UCSD-AML1 (cell line): ENCODE data around the gene DAO.
"Not testable (repeated sequence)": the region's sequence is repeated elsewhere in the genome, so short reads cannot be mapped to it uniquely, and the experiment has no call there.

Experiments used
- DNase-seq: peaks from one replicate; lab custom pipeline; 2025; ENCODE audit not compliant: unreplicated experiment; lab: John Stamatoyannopoulos, UW

DAO gene

GRCh38 chr12:108849660-108850059, 30.2 kb upstream of the DAO start:
- no peak for DNase-seq

GRCh38 chr12:108850854-108851573, 28.9 kb upstream of the DAO start:
- peak; percentile 50 for DNase-seq

DNA sequence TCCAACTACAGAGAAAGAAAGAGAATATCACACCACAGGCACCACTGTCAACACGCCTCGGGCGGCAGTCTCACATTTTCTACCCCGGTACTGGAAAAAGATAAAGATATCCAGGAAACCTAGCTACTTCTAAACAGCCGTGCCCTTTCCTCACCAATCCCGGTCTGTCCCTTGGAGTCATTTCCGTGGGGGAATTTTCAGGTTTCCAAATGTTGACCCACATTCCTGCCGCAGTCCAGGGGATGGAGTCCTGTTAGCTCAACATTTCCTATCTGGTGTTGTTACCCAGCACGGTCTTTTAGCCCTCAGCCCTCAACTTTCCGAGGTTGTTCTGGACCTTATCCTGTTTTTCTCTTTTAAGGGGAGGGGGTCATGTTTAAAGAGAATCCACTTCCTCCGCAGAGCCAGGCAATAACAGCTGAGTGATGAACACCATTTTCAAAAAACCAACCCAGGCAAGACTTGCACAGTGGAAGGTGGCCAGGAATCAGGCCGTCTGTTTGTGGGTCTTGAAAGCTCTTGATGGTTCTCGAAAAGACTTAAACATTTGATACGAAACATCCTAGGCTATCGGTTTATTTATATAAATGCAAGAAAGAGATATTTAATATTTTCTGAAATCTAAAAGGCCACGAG, 27.1 kb upstream of the DAO start:
- no peak for DNase-seq

GRCh38 chr12:108853426-108853825, 26.5 kb upstream of the DAO start:
- no peak for DNase-seq

GRCh38 chr12:108853981-108854446, 25.9 kb upstream of the DAO start:
- DNase-seq: no peak

GRCh38 chr12:108854451-108855283, 25.2 kb upstream of the DAO start:
- DNase-seq: peak; percentile 31

DNA sequence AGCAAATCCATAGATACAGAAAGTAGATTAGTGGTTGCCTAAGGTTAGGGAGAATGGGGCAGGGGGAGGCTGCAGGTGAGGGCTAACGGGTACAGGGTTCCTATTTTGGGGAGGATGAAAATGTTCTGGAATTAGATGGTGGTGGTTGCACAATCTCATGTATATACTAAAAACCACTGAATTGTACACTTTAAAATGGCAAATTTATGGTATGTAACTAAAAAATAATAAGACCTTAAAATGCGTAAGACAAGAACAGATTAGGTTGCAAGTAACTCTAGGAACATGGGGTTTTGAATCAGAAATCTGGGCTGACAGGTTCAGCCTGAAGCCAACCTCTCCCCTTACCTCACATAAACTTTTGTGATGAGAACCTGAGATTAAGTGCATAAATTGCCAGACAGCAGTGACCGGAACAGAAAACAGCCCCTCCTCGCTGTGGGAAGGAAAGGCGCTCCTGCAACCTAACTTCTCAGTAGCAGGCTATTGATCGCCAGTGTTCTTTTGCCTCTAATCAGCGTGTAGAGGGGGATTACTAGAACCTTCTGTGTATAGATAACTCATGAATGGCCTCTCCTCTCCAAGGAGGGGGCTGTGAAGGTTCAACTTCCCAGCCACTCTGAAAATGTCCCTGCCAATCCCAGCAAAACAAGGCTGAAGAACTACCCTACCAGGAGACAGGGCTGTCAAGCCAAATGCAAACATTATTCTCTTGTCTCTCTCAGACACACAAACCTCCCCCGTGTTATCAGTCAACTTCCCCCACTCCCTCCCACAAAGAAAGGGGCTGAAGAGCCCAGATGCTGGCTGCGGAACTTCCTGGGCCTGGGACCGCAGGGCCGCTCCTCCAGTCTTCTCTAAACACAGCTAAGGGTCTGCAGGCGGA, 24.4 kb upstream of the DAO start:
- peak; percentile 72 for DNase-seq

GRCh38 chr12:108856170-108856427, 23.8 kb upstream of the DAO start:
- no peak for DNase-seq

DNA sequence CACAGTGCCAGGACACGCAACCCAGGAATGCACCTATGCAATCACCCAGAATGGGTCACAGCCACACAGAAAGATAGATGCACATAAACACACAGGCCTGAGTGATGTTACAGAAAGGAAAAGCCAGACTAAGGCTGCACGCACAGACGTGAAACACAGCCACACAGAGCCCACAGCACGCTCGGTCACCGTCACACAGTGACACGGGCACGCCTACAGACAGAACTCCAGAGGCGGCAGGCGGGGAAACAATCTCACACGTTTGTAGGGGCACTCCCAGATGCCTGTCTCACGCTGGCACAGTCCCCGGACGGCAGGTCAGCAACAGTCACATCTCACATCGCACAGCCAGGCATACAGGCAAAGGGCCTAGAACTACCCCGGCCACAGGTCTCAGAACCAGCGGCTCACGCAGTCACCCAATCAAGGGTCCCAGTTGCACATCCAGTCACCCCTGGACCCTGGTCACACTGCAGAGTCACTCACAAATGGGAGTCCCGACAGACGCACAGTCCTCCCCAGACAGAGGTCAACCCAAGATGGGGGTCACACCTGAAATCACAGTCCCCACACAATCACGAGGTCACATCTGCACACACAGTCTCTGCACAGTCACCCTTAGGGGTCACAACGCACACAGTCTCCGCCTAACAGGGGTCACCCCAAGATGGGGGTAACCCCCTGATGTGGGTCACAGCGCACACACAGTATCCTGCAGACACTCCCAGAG, 23.3 kb upstream of the DAO start:
- peak; percentile 62 for DNase-seq

GRCh38 chr12:108857158-108857407, 22.8 kb upstream of the DAO start:
- DNase-seq: no peak

DNA sequence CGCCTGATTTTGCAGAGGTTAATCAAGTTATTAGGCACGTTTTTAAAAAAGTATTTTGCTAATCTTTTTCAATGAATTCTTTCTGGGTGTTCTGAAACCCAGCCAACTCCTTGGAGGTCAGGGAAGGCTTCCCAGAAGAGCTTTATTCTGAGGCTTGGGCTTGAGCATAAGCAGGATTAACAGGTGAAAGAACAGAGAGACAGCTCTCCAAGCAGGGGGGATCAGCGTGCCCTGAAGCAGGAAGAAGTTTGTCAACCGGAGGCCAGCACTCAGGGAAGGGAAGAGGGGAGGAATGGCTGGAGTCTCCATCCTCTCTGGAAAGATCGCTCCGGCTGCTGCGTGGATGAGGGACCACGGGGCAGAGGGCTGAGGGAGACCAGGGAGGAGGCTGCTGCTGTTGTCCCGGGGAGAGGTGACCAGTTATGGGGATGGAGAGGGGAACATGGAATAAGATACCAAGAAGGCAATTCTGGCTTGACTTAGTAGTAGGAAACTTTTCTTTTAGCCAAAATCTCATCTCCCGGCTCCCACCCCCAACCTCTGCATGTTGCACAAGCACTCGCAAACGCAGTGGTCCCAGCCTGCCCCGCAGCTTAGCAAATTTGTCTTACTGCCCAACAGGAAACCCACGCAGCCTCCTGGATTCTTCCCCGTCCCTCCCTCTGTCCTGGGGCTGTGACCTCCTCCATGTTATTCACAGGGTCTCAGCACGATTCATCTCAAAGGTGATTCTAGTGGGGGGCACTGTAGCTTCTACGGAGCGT, 21.4 kb upstream of the DAO start:
- no peak for DNase-seq

DNA sequence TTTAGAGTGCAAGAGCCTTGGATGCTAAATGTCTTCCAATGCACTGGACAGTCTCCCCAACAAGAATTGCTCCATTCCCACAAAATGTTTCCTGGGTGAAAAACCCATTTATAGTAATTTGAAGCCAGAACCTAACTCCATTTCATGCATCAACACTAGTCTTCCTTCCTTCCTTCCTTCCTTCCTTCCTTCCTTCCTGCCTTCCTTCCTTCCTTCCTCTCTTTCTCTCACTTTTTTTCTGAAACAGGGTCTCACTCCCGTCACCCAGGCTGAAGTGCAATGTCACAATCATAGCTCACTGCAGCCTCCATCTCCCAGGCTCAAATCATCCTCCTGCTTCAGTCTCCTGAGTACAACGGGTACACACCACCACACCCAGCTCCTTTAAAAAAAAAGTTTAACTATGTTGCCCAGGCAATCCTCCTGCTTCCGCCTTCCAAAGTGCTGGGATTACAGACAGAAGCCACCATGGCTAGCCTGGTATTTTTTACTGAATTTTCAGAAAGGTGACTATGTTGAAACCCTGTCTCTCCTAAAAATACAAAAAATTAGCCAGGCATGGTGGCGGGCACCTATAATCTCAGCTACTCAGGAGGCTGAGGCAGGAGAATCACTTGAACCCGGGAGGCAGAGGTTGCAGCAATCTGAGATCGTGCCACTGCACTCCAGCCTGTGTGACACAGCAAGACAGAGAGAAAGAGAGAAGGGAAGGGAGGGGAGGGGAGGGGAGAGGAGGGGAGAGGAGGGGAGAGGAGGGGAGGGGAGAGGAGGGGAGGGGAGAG, 20.6 kb upstream of the DAO start:
- not testable (repeated sequence) for DNase-seq

DNA sequence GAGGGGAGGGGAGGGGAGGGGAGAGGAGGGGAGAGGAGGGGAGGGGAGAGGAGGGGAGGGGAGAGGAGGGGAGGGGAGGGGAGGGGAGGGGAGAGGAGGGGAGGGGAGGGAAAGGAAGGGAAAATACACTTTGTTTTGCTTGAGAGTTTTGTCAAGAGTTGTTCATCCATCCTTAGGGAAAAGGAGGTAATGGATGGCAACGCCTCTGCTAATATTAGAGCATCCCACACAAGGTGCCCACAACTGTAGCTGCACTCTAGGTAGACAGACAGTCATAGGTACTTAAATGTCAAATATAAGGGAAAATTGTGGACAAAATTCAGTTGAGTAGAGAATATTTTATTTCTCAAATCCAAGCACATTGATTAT, 20.0 kb upstream of the DAO start:
- DNase-seq: no peak

DNA sequence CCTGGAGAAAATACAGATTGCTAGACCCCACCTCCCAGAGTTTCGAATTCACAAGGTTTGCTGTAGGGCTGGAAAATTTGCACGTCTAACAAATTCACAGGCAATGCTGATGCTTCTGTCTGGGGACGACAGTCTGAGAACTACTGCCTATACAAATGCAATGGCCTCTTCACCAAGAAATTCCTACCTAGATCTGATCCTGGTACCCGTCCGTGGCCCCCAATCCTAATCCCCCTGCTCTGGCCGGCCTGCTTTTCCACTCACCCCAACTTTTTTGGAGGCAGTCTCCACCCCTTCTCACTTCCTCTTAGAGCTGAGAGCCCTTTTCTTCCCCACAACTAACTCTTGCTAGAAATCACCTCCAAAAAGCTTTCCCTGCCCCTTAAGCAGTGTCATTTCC, 19.4 kb upstream of the DAO start:
- no peak for DNase-seq

DNA sequence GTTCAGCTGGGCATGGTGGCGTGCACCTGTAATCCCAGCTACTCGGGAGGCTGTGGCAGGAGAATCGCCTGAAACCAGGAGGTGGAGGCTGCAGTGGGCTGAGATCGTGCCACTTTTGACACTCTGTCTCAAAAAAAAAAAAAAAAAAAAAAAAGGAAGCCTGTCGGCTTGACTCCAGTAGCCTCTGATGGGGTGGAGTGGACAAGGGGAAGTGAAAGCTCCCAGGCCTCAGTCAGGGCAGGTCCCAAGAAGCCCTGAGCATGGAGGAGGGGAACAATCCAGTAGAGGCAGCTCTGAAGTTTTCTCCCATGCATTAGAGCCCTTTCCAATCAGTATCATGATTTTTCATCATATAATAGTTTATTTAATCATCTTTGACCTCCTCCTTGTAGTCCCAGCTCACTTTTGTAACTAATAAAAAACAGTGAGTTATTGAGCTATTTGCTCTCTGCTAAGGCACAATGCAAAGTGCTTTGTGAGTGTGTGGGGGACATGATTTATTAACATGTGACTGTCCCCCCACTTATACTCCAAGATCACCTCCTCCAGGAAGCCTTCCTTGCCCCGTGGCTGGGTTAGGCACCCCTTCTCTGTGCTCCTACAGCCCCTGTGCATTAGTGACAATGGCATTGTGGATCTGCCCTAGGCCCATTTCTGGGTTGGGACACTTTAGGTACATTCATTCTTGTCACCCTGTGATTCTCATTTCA, 17.9 kb upstream of the DAO start:
- DNase-seq: peak; percentile 36

DNA sequence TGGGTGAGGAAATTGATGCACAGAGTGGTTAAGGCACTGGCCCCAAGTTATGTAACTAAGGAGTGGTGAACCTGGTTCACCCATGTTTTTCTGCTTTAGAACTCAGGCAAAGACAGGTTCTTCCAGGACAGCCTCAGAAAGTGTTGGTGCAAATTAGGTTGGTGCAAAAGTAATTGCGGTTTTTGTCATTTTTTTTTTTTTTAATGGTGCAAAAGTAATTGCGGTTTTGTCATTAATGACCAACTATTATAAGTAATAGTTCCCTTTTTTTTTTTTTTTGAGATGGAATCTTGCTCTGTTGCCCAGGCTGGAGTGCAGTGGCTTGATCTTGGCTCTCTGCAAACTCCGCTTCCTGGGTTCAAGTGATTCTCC, 17.3 kb upstream of the DAO start:
- no peak for DNase-seq

- DNase-seq: no peak
These were observed 14.7 kb upstream of the DAO start for GRCh38 chr12:108865169-108865568.

GRCh38 chr12:108866083-108866482, 13.8 kb upstream of the DAO start:
- DNase-seq: not testable (repeated sequence)

DNA sequence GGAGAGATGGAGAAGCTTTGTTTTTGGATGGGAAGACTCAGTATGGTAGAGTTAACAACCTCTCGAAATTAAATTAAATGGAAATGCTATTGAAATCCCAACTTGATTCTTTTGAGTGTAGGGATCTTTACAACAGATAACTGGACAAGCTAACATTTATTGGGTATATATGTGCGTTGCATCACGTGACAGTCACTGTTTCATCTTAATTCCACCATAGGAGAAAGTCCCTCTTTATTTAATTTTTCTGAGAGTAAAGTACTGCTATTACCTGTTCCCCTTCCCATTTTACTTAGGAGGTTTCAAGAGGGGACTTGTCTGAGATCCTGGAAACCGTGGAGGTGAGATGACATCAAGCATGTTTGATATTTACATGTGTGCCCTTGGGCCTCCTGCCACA, 11.1 kb upstream of the DAO start:
- no peak for DNase-seq
